A549 (cell line): ENCODE results near the gene GSS. TPM values are rescaled to one million over a fixed set of nuclear protein-coding genes. Genes with fewer than 3 reads are reported as not detected.

Source experiments
- ATAC-seq, 2 experiments: fragments of 200-7000 bp in 1 of 2; fragments of >200 bp in 1 of 2; cut with Nextera tagmentation in 1 of 2; cut with Tn5 transposase in 1 of 2; 3 replicates each; pipeline versions ENCODE4 v1.8.0 to v1.9.1; 2018 to 2020; ENCODE audit warnings: mild to moderate bottlenecking in 1 of 2, moderate library complexity in 1 of 2
- CTCF ChIA-PET: fragments of 300-600 bp; sonication (Branson Sonifier 250); formaldehyde crosslinking; extraction: SDS; loops from one replicate; lab custom pipeline; 2021; ENCODE audit warnings: antibody characterized with exemption, inconsistent platforms; lab: Yijun Ruan, JAX
- POLR2A ChIA-PET: fragments of 350-600 bp; formaldehyde crosslinking; extraction: SDS; loops from one replicate; lab custom pipeline; 2021; ENCODE audit warnings: antibody characterized with exemption, inconsistent platforms; lab: Yijun Ruan, JAX
- DNase-seq, 2 experiments: peaks; one replicate each; pipeline versions ENCODE4 v3.0.0 to v3.0.0-alpha.2; 2011 to 2016; ENCODE audit warnings: low read depth in 1 of 2, low spot score in 1 of 2
- FAIRE-seq: peaks from 2 replicates; lab custom pipeline; 2011; peaks lifted over from hg19 to GRCh38; lab: Jason Lieb, UNC
- H3K27ac ChIP-seq, 2 experiments: fragments of >200 bp; sonication (Bioruptor Twin); formaldehyde crosslinking; 3 replicates each; pipeline ENCODE4 v1.5.1; 2016 to 2017
- H3K4me1 ChIP-seq: fragments of >200 bp; sonication (Bioruptor Twin); formaldehyde crosslinking; 3 replicates; pipeline ENCODE4 v1.6.1; 2016
- H3K4me2 ChIP-seq: fragments of >200 bp; sonication (Bioruptor Twin); formaldehyde crosslinking; 3 replicates; pipeline ENCODE4 v1.6.1; 2016
- H3K4me3 ChIP-seq: fragments of >200 bp; sonication (Bioruptor Twin); formaldehyde crosslinking; 3 replicates; pipeline ENCODE4 v1.5.1; 2016
- H3K9me3 ChIP-seq: fragments of >200 bp; sonication (Bioruptor Twin); formaldehyde crosslinking; 3 replicates; pipeline ENCODE4 v1.6.1; 2016
- BCL3 ChIP-seq: fragments of >200 bp; sonication (Bioruptor Twin); formaldehyde crosslinking; IDR thresholded peaks from 3 replicates; pipeline ENCODE4 v1.6.1; 2016
- BHLHE40 ChIP-seq: IDR thresholded peaks from 2 replicates; pipeline ENCODE4 v1.6.1; 2012; ENCODE audit warnings: low read depth, low read length, inconsistent platforms
- CBX2 ChIP-seq: fragments of 200-600 bp; sonication (generic); IDR thresholded peaks from 2 replicates; pipeline ENCODE4 v1.6.1; 2016; ENCODE audit warnings: low read depth, mild to moderate bottlenecking, borderline replicate concordance
- CBX8 ChIP-seq: fragments of 200-600 bp; sonication (generic); IDR thresholded peaks from 2 replicates; pipeline ENCODE4 v1.6.1; 2016
- CEBPB ChIP-seq, 2 experiments: fragments of >200 bp in 1 of 2; sonication (Bioruptor Twin) in 1 of 2; formaldehyde crosslinking in 1 of 2; IDR thresholded peaks; 2 replicates each; pipeline ENCODE4 v1.6.1; 2012 to 2016
- CHD2 ChIP-seq: fragments of 150-350 bp; IDR thresholded peaks from 2 replicates; pipeline ENCODE4 v1.6.1; 2014; ENCODE audit warnings: low read length; ENCODE audit not compliant: partially characterized antibody
- CTCF ChIP-seq: fragments of >200 bp; sonication (Bioruptor Twin); formaldehyde crosslinking; IDR thresholded peaks from 3 replicates; pipeline ENCODE4 v1.5.1; 2016
- E2F6 ChIP-seq: IDR thresholded peaks from 2 replicates; pipeline ENCODE4 v1.6.1; 2012; ENCODE audit warnings: low read depth, borderline replicate concordance
- EP300 ChIP-seq, 2 experiments: fragments of >200 bp; sonication (Bioruptor Twin); formaldehyde crosslinking; IDR thresholded peaks; 2 replicates in 1 of 2; 3 replicates in 1 of 2; pipeline ENCODE4 v1.6.1; 2016 to 2017
- ESRRA ChIP-seq: fragments of 150-350 bp; IDR thresholded peaks from 2 replicates; pipeline ENCODE4 v1.6.1; 2014; ENCODE audit warnings: mild to moderate bottlenecking, low read length, borderline replicate concordance
- FOSB ChIP-seq: fragments of 250-450 bp; sonication (Bioruptor Pico); IDR thresholded peaks from 2 replicates; pipeline ENCODE4 v1.5.0; 2020; ENCODE audit warnings: mild to moderate bottlenecking, moderate library complexity
- FOXS1 ChIP-seq: fragments of 250-450 bp; sonication (Bioruptor Pico); IDR thresholded peaks from 2 replicates; pipeline ENCODE4 v1.5.0; 2020; ENCODE audit warnings: mild to moderate bottlenecking, moderate library complexity
- HOXB5 ChIP-seq: fragments of 250-450 bp; sonication (Bioruptor Pico); IDR thresholded peaks from 2 replicates; pipeline ENCODE4 v1.5.0; 2020; ENCODE audit warnings: mild to moderate bottlenecking, moderate library complexity
- KDM1A ChIP-seq: fragments of 200-600 bp; sonication (generic); IDR thresholded peaks from 2 replicates; pipeline ENCODE4 v1.6.1; 2016; ENCODE audit warnings: low read depth, mild to moderate bottlenecking
- MAZ ChIP-seq: fragments of 150-350 bp; IDR thresholded peaks from 2 replicates; pipeline ENCODE4 v1.6.1; 2014; ENCODE audit warnings: antibody characterized with exemption, low read depth, low read length, borderline replicate concordance
- NFE2L2 ChIP-seq: fragments of 150-350 bp; conservative IDR thresholded peaks from 2 replicates; pipeline ENCODE4 v1.6.1; 2014; ENCODE audit warnings: low read length
- PHF8 ChIP-seq: fragments of 200-600 bp; sonication (generic); IDR thresholded peaks from 2 replicates; pipeline ENCODE4 v1.6.1; 2016; ENCODE audit warnings: low read depth, mild to moderate bottlenecking, antibody characterized with exemption, moderate library complexity, borderline replicate concordance
- POLR2A ChIP-seq: IDR thresholded peaks from 2 replicates; pipeline ENCODE4 v1.6.1; 2012; ENCODE audit warnings: mild to moderate bottlenecking, low read length
- POLR2AphosphoS2 ChIP-seq: conservative IDR thresholded peaks from 2 replicates; pipeline ENCODE4 v1.6.1; 2012; ENCODE audit warnings: low read length, improper control_type of control experiment, inconsistent platforms
- RCOR1 ChIP-seq: fragments of 150-350 bp; IDR thresholded peaks from 2 replicates; pipeline ENCODE4 v1.6.1; 2014; ENCODE audit warnings: antibody characterized with exemption, low read length, low read depth
- ZC3H11A ChIP-seq: fragments of 450-650 bp; IDR thresholded peaks from 2 replicates; pipeline ENCODE4 v1.6.1; 2014; ENCODE audit warnings: antibody characterized with exemption, mild to moderate bottlenecking
- ZFP36 ChIP-seq: fragments of 450-650 bp; IDR thresholded peaks from 2 replicates; pipeline ENCODE4 v1.6.1; 2014; ENCODE audit warnings: borderline replicate concordance; ENCODE audit not compliant: partially characterized antibody
- ZNF302 ChIP-seq: fragments of 250-450 bp; sonication (Bioruptor Pico); IDR thresholded peaks from 2 replicates; pipeline ENCODE4 v1.9.0; 2021; ENCODE audit warnings: inconsistent platforms, mild to moderate bottlenecking, moderate library complexity
- WGBS: methylation state at CpG from one replicate; pipeline ENCODE4 v1.1.6; 2017; ENCODE audit errors: missing lambda C conversion rate; 5-methylcytosine and 5-hydroxymethylcytosine counted together
- polyA plus RNA-seq, 4 experiments: library from polyadenylated mRNA; depleted of rRNA in 3 of 4; stranded (reverse); fragments of >200 nt; fragmentation: RNase III in 1 of 4; extraction: RNeasy Plus Mini Kit Qiagen cat#74134 plus additional on column Dnase treatment in 1 of 4; gene quantifications; 2 replicates in 3 of 4; 3 replicates in 1 of 4; pipeline ENCODE4 v1.2.3, GENCODE V29; 2011 to 2017

The GSS gene
- polyA plus RNA-seq, 2 of the 4 experiments (the other 2 are of a cell fraction): 57.1 to 92.4 TPM

GRCh38 chr20:34971561-34972235 is 16.1 kb upstream of the GSS start:
- no peak overlapping the region for H3K27ac ChIP-seq
- ATAC-seq (no peak), DNase-seq (no peak), FAIRE-seq (no peak)
- H3K4me2 ChIP-seq: no peak overlapping the region
- H3K4me3 ChIP-seq: no peak overlapping the region
- TF ChIP-seq CEBPB (IDR thresholded peaks at IDR 0.05) (no peak), FOSB (CRISPR knock-in tag) (no peak), ZC3H11A (no peak), CHD2 (no peak), POLR2A (no peak), ZNF302 (CRISPR knock-in tag) (no peak), E2F6 (no peak), EP300 (IDR thresholded peaks at IDR 0.05) (no peak), CTCF (no peak), CBX8 (no peak), ZFP36 (no peak), ESRRA (no peak), PHF8 (no peak), KDM1A (no peak), FOXS1 (CRISPR knock-in tag) (no peak), POLR2AphosphoS2 (no peak)
- WGBS: 74% methylated on average over 10 of the region's 10 CpGs
- no peaks in the 10 kb centered on the region for H3K9me3 ChIP-seq
- CTCF ChIA-PET: interaction anchor here (0.9 to 2.3 kb wide), 3 partner anchors 70 to 99 kb away, joined by 3 to 11 read pairs (median 3); partner anchors contain the start of gene GGT7
- no peaks in the 10 kb centered on the region for H3K4me1 ChIP-seq
- POLR2A ChIA-PET: interaction anchor here (1.4 kb wide), 1 partner anchor 16 kb away, joined by 3 read pairs; no protein-coding TSS in a partner anchor

- TF ChIP-seq PHF8: no peak
- TF ChIP-seq MAZ: no peak
- TF ChIP-seq NFE2L2: no peak
- TF ChIP-seq HOXB5 (CRISPR knock-in tag): no peak
- TF ChIP-seq BHLHE40: no peak
- no peak for TF ChIP-seq CBX2
- no peak for TF ChIP-seq RCOR1
- TF ChIP-seq BCL3: no peak
- TF ChIP-seq, all 56 proteins: peak for 0
- FAIRE-seq: no peak
- 88% methylated on average over 9 of the region's 9 CpGs for WGBS
- ATAC-seq: no peak
- no peak overlapping the region for H3K27ac ChIP-seq
- H3K4me3 ChIP-seq: no peak overlapping the region
- H3K4me1 ChIP-seq: no peaks in the 10 kb centered on the region
- no peak overlapping the region for H3K4me2 ChIP-seq
- CTCF ChIA-PET: interaction anchor here (0.6 to 2.3 kb wide), 6 partner anchors 15 to 478 kb away, joined by 3 to 11 read pairs (median 4); partner anchors contain the start of gene GGT7
- H3K9me3 ChIP-seq: no peaks in the 10 kb centered on the region
- no peak for DNase-seq
- POLR2A ChIA-PET: interaction anchor here (1.4 kb wide), 1 partner anchor 15 kb away, joined by 3 read pairs; no protein-coding TSS in a partner anchor
Observed at GRCh38 chr20:34970846-34971560, 15.4 kb upstream of the GSS start.
